ENCODE results near the gene DAPP1. TPM values are rescaled to one million over a fixed set of nuclear protein-coding genes. Genes with fewer than 3 reads are reported as not detected.

Gene DAPP1
- total and polyA plus RNA-seq, 2 donors from 2014 or later: 0.34 to 10.1 TPM

DNA sequence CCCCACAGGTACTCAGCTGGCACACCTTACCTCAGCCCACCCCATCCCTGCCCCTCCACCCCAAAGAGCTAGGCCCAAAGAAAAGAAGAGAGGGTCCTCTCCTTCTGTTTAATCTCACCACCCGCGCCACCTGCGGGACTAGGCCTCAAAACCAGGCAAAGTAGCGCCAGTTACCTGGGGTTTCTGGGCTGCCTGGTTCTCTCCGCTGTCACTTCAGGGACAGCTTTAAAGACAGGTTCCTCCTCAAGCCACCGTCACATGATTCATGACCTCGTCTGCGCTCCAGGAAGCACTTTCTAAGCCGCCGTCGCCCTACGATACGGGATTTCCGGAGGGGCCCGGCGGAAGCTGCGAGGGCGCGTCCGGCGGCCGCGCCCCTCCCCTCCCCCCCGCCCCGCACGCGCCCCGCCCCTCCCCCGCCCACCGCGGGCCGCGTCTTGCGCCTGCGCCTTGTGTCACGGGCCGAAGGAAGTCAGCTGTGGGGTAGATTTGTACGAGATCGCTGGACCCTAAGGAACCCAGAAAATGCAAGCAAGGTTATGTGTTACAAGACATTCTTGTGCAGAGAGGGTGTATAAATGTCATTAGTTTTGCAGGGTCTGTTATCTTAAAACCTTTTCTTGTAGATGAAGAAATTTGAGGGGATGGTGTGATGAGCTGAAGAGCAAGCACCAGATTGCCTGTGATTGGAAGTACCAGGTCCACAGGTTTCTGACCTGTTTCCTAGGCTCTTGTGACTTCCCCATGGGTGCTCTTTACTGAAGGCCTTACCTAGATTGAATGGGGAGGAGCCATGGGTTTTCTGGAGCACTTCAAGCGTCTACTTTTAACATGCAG, 77.8 kb downstream of the DAPP1 start, which contains the start of gene LAMTOR3:
Gene LAMTOR3 (minus strand): TSS at position 267 of the 837 bp plus-strand sequence. CDS start 464 bp downstream, outside the sequence.
- intact Hi-C loops (cut with DNase I): no loop called here
- FAIRE-seq: no peak
- H3K27ac ChIP-seq (ENCODE audit: low read depth in 2 of 2, low read length in 2 of 2): peak within 1 kb of the TSS; percentile 54 to 88

DNA sequence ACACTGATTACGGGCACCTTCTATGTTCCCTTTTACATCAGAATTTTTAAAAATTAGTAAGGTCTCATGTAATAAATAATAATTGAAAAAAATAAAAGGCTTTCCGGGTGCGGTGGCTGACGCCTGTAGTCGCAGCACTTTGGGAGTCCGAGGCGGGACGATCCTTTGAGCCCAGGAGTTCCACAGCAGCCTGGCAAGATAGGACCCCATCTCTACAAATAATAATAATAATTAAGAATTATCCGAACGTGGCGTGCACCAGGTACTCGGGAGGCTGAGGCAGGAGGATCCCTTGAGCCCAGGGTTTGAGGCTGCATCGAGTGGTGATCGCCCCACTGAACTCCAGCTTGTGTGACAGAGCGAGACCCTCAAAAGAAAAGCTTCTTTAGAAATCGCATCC, 78.4 kb downstream of the DAPP1 start:
- Histone ChIP-seq H3K36me3 (ENCODE audit: control insufficient read depth in 2 of 3, insufficient read depth in 3 of 3, low read length in 3 of 3) (peaks cover 0 to 4% (median 0%) of the 10 kb centered on the region in 3 donors), H3K27me3 (ENCODE audit: control insufficient read depth, insufficient read depth, low read length) (no peaks in the 10 kb centered on the region), H3K4me1 (ENCODE audit: control insufficient read depth in 2 of 3, insufficient read depth in 2 of 3, low read depth in 1 of 3, low read length in 3 of 3) (peaks cover 0 to 5% (median 0%) of the 10 kb centered on the region in 3 donors), H3K9ac (ENCODE audit: low read length in 3 of 3) (peak overlapping the region in 1 of 3 donors; percentile 78), H3K27ac (ENCODE audit: low read depth in 2 of 2, low read length in 2 of 2) (no peak overlapping the region), H3K4me3 (ENCODE audit: low read length in 3 of 3) (peak overlapping the region; percentile 92 to 97 (median 92)), H3K9me3 (ENCODE audit: control insufficient read depth in 2 of 3, insufficient read depth in 1 of 3, low read length in 3 of 3) (no peaks in the 10 kb centered on the region)
- intact Hi-C loops (cut with DNase I): no loop called here
- no peak for TF ChIP-seq CTCF (IDR thresholded peaks at IDR 0.05; ENCODE audit: borderline replicate concordance, extremely low read depth, insufficient read depth)
- FAIRE-seq (no peak), DNase-seq (peak in 1 of 5 donors; percentile 53)

More for the DNA sequence above, 77.8 kb downstream of the DAPP1 start, which contains the start of gene LAMTOR3:
- Histone ChIP-seq H3K4me3 (ENCODE audit: low read length in 3 of 3) (peak within 1 kb of the TSS; percentile 92 to 97 (median 96)), H3K9me3 (ENCODE audit: control insufficient read depth in 2 of 3, insufficient read depth in 1 of 3, low read length in 3 of 3) (no peaks in the 10 kb centered on the region), H3K27me3 (ENCODE audit: control insufficient read depth, insufficient read depth, low read length) (no peaks in the 10 kb centered on the region), H3K36me3 (ENCODE audit: control insufficient read depth in 2 of 3, insufficient read depth in 3 of 3, low read length in 3 of 3) (peaks cover 0 to 4% (median 0%) of the 10 kb centered on the region in 3 donors), H3K4me1 (ENCODE audit: control insufficient read depth in 2 of 3, insufficient read depth in 2 of 3, low read depth in 1 of 3, low read length in 3 of 3) (peaks cover 0 to 5% (median 0%) of the 10 kb centered on the region in 3 donors), H3K9ac (ENCODE audit: low read length in 3 of 3) (peak within 1 kb of the TSS; percentile 79 to 91 (median 88))
- peak; percentile 95 to 97 (median 95) for DNase-seq
- no peak for TF ChIP-seq CTCF (IDR thresholded peaks at IDR 0.05; ENCODE audit: borderline replicate concordance, extremely low read depth, insufficient read depth)

DNA sequence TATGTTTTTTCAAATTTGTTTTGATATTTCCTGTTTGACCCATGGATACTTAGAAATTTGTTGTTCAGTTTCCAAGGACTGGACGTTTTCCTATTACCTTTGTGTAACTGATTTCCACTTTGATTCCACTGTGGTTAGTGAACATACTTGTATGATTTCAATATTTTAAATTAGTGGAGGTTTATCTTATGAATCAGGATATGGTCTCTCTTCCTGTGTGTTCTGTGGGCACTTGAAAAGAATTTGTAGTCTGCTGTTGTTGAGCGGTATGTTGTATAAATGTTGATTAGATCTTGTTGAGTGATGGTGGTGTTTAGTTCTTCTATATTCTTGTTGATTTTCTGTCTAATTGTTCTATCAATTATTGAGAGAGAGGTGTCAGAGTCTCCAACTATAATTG, 98.8 kb downstream of the DAPP1 start:
- Histone ChIP-seq H3K36me3 (ENCODE audit: control insufficient read depth in 2 of 3, insufficient read depth in 3 of 3, low read length in 3 of 3) (peaks cover 4 to 15% (median 5%) of the 10 kb centered on the region in 3 donors), H3K27ac (ENCODE audit: low read depth in 2 of 2, low read length in 2 of 2) (no peak overlapping the region), H3K27me3 (ENCODE audit: control insufficient read depth, insufficient read depth, low read length) (no peaks in the 10 kb centered on the region), H3K9me3 (ENCODE audit: control insufficient read depth in 2 of 3, insufficient read depth in 1 of 3, low read length in 3 of 3) (peaks cover 2 to 8% (median 7%) of the 10 kb centered on the region in 3 donors), H3K9ac (ENCODE audit: low read length in 3 of 3) (no peak overlapping the region), H3K4me3 (ENCODE audit: low read length in 3 of 3) (no peak overlapping the region), H3K4me1 (ENCODE audit: control insufficient read depth in 2 of 3, insufficient read depth in 2 of 3, low read depth in 1 of 3, low read length in 3 of 3) (no peaks in the 10 kb centered on the region)
- TF ChIP-seq CTCF (IDR thresholded peaks at IDR 0.05; ENCODE audit: borderline replicate concordance, extremely low read depth, insufficient read depth): no peak
- DNase-seq (no peak), FAIRE-seq (no peak)
- intact Hi-C loops (cut with DNase I): no loop called here
